Left renal pelvis (tissue), 4 donors: Measurements from ENCODE around the gene ARVCF. TPM values are rescaled to one million over a fixed set of nuclear protein-coding genes. Genes with fewer than 3 reads are reported as not detected.
A peak's percentile ranks its signal among the peaks of the same experiment; 100 is the strongest.

Experiments
- DNase-seq, 4 donors: peaks; one replicate each; pipeline ENCODE4 v3.0.0-alpha.2; 2013; ENCODE audit warnings: low read depth in 4 of 4, low spot score in 3 of 4
- polyA plus RNA-seq, 4 donors: library from polyadenylated mRNA; unstranded; fragments of 120-200 nt; gene quantifications; one replicate each; pipeline ENCODE4 v1.2.1, GENCODE V29; 2013; ENCODE audit not compliant: insufficient read length in 4 of 4

ARVCF gene
- 10 to 100 TPM; 17.5 to 32.5 (median 18.8) TPM for polyA plus RNA-seq

- DNase-seq = peak; percentile 66 to 75 (median 72)
Observed at GRCh38 chr22:20016734-20017621, at the start of gene ARVCF. Gene ARVCF (minus strand): TSS chr22:20016823. CDS start chr22:19990794, 26,029 bp downstream.

GRCh38 chr22:20065896-20066616 lies 49.4 kb upstream of the ARVCF start:
- DNase-seq = no peak

DNA sequence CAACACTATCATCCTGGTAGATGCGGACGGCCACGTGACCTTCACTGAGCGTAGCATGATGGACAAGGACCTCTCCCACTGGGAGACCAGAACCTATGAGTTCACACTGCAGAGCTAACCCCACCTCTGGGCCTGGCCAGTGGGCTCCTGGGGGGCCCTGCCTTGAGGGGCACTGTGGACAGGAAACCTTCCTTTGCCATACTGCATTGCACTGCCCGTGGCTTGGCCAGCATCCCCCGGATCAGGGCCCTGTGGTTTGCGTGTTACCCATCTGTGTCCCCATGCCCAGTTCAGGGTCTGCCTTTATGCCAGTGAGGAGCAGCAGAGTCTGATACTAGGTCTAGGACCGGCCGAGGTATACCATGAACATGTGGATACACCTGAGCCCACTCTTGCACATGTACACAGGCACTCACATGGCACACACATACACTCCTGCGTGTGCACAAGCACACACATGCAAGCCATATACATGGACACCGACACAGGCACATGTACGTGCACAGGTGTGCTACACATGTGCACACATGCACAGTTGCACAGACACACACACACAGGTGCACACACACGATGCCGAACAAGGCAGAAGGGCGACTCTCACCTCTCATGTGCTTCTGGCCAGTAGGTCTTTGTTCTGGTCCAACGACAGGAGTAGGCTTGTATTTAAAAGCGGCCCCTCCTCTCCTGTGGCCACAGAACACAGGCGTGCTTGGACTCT lies 48.1 kb upstream of the ARVCF start:
- DNase-seq = no peak

- DNase-seq = no peak
Observed at GRCh38 chr22:20064140-20064480, 47.5 kb upstream of the ARVCF start.

- no peak for DNase-seq
Observed at GRCh38 chr22:20063271-20064139, 46.9 kb upstream of the ARVCF start.

- no peak for DNase-seq
Observed at GRCh38 chr22:20062766-20063083, 46.1 kb upstream of the ARVCF start.

DNA sequence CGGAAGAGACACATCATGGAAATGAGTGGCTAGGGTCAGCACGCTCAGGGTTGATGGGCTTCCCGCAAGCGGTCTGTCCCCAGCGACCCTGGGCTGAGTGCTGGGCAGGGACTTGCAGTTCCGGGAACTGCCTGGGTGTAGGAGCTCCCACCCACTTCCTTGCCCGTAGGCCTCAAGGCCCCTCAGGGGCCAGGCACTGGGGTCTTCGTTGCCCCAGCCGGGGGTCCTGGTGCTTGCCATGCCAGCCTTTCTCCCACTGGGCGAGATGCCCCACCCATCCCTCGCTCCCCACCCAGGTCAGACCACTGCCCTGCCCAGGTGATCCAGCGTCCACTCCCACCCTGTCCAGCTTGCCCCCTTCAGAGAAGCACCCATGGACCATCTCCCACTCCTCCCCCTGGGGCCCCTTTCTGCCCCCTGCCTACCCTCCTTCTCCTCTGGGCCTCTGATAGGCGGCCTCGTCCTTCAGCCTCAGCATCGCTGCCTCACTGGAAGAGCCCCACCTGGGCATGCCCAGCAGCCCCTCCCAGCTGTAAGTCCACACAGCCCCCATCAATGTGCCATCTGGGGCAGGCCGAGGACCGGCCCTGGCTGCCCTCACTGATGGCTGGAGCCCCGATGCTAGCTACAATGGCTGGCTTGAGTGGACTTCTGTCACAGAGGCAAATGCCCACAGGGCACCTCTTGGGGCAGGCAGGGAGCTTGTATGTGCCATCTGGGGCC lies 45.6 kb upstream of the ARVCF start:
- DNase-seq = no peak

GRCh38 chr22:20061481-20061861 lies 44.8 kb upstream of the ARVCF start:
- DNase-seq = no peak

DNA sequence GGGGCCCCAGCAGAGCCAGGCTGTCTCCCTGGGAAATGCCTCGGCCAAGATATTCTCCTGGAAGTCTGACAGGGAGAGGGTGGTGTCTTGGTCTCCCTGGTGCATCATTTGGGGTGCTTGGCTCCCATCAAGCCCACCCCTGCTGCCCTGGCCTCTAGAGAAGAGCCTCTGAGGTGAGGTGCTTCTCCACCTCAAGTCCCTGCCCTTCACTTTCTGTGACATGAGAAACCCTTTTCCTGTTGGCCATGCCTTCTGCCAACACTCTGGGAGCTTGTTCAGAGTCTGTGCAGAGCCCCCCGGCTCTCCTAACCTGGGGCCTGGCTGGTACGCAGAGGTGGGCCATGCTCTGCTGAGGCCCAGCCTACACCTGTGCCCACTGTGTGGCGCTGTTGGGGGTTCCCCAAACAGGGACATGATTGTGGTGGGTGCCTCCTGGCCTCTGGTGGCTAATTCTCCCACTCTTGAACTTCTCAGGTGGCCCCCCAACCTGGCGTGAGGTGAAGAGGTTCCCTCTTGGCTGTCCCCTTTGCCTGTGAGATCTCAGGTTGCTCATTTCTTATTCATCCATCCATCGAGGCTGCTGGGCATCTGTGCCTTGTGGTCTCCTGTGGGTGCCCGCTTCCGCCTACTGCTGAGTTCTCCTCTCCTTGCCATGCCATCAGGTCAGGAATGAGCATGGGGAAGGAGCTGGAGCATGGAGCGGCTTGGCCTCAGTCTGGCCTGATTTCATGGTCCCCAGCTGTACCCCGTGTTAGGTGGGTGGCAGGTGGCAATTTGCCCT lies 44.3 kb upstream of the ARVCF start:
- no peak for DNase-seq

DNA sequence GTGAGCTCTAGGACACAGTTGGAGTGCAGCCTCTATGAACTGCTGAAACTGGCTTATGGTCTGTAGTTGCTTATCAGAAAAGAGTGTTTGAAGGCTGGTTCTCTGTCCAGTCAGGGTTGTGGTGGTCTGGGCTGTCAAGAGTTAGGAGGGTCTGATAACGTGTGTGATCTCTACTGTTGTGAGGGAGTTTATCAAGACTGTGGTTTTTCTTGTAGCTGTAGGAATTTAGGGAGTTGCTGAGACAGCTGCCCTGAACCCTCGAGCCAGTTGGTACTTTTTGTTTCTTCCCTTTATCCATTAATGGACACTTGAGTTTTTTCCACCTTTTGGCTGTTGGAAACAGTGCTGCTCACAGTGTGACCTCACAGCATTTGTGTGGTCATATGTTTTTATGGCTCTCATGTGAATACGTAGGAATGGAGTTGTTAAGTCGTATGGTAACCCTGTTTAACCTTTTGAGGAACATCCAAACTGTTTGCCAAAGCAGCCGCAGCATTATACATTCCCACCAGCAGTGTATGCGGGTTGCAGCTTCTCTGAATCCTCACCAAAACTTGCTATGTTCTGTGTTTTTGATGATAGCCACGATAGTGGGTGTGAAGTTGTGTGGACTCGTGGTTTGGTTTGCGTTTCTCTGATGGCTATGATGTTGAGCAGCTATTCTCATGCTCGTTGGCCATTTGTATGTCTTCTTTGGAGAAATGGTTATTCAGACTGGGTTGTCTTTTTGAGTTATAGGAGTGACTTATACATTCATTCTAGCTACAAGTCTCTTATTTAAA lies 42.6 kb upstream of the ARVCF start:
- no peak for DNase-seq

DNA sequence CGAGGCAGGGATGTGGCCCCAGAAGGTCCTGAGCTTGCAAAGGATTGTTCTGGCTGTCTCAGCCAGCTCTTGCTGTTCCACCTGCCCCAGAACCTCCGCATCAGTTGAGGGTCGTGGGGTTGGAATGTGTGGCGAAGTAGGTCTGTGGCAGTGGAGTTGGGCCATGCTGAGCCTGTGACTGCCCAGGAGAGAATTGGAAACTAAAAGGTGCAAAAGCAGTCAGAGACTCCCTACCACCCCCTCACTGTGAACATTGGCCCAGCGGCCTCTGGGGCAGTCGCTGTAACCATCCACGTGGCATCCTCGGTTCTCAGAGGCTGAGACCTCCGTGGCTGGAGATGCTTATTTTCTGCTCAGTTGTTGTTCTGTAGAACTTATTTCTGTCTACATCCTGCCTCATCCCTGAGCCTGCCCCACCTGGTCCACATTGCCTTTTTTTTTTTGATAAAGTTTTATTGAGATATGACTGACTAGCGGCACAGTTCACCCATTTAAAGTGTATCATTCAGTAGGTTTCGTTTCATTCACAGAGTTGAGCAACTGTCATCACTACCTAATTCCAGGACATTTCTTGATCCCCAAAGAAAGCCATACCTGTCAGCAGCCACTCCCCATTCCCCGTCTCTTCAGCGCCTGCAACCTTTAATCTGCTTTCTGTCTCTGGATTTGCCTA lies 41.1 kb upstream of the ARVCF start:
- DNase-seq = no peak

GRCh38 chr22:20056696-20057386 lies 40.2 kb upstream of the ARVCF start:
- no peak for DNase-seq

DNA sequence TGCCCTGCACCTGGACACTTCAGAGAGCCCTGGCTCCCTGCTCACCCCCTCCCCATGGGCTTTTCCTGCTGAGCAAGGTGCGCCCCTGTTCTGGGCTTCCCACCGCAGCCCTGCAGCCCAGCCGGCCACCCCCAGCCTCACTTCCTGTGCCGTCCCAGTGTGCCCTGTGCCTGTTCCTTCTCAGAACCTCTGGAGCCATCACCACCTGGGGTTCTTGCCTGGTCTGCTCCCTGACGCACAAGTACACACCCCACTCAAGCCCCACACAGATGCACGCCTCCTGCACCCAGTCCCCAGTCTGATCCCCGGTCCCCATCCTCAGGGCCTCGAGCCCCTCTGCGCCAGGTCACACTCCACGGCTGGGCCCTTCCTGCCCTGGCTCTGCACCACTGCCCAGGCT lies 39.5 kb upstream of the ARVCF start:
- DNase-seq = no peak

DNA sequence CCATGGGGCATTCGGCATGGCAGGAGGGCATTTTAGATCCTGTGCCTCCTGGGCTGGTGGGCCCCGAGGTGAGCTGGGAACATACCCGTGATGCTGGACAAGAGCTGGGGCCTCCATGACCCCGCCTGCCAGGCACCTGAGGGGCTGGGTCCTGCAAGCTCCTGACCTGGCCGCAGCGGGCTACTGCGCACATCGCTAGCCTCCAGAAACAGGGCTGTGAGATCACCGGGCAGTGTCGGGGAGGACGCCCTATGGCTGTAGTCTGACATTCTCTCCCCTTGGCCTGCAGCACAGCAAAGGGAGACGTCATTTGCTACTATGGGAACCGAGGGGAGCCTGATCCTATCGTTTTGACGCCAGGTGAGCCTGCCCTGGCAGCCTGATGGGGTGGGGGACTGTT lies 39.0 kb upstream of the ARVCF start:
- DNase-seq = no peak

GRCh38 chr22:20055144-20055543 lies 38.5 kb upstream of the ARVCF start:
- DNase-seq = no peak

DNA sequence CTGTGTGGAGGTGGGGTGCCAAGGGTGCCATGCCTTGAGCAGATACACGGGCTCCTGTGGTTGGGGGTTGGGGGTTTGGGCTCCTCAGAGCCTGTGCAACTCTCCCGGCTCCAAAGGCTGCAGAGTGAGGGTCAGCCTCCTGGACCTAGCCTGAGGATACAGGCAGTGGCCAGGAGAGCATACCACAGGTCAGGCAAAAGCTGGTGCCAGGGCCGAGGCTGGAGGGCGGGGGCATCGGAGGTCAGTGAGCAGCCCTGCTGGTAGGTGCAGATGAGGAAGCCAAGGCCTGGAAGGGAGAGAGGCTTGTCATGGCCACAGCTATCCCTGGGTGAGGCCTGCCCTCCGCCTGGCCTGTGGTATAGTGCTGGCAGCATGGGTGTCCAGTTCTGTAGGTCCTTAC lies 37.9 kb upstream of the ARVCF start:
- DNase-seq = no peak

DNA sequence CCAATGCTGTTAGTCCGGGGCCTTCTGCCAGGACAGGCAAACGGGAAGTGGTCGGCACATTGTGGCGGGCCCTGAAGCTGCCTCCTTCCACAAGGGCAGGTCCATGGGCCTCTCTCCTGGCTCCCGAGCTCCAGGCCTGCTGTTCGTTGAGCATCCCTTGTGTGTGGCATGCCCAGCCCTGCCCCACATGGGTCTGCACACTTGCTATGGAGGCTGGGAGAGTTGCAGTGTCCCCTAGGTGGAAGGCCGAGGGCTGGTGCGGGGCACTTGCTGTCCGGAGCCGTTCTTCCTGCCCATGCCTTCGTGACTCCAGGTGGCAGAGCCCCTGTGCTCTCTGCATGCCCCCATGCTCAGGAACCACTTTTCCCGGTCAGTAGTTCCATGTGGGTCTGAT lies 37.4 kb upstream of the ARVCF start:
- DNase-seq = no peak
